Neural cell (in vitro differentiated cells): Measurements from ENCODE around the gene TMEM200B.

Experiments used
- EP300 ChIP-seq: fragments of 450-650 bp; conservative IDR thresholded peaks from 2 replicates; pipeline ENCODE4 v1.6.1; 2014; ENCODE audit warnings: antibody characterized with exemption, mild to moderate bottlenecking, moderate library complexity; ENCODE audit not compliant: poor library complexity, severe bottlenecking
- POLR2AphosphoS5 ChIP-seq: IDR thresholded peaks from 2 replicates; pipeline ENCODE4 v1.6.1; 2012
- SMC3 ChIP-seq: fragments of 450-650 bp; conservative IDR thresholded peaks from 2 replicates; pipeline ENCODE4 v1.6.1; 2014; ENCODE audit warnings: antibody characterized with exemption, mild to moderate bottlenecking, moderate library complexity; ENCODE audit not compliant: poor library complexity
- TF ChIP-seq, protein P1 (sequence below): fragments of 450-650 bp; IDR thresholded peaks from 2 replicates; pipeline ENCODE4 v1.5.1; 2014; ENCODE audit warnings: antibody characterized with exemption, mild to moderate bottlenecking, moderate library complexity; ENCODE audit not compliant: poor library complexity, severe bottlenecking

DNA sequence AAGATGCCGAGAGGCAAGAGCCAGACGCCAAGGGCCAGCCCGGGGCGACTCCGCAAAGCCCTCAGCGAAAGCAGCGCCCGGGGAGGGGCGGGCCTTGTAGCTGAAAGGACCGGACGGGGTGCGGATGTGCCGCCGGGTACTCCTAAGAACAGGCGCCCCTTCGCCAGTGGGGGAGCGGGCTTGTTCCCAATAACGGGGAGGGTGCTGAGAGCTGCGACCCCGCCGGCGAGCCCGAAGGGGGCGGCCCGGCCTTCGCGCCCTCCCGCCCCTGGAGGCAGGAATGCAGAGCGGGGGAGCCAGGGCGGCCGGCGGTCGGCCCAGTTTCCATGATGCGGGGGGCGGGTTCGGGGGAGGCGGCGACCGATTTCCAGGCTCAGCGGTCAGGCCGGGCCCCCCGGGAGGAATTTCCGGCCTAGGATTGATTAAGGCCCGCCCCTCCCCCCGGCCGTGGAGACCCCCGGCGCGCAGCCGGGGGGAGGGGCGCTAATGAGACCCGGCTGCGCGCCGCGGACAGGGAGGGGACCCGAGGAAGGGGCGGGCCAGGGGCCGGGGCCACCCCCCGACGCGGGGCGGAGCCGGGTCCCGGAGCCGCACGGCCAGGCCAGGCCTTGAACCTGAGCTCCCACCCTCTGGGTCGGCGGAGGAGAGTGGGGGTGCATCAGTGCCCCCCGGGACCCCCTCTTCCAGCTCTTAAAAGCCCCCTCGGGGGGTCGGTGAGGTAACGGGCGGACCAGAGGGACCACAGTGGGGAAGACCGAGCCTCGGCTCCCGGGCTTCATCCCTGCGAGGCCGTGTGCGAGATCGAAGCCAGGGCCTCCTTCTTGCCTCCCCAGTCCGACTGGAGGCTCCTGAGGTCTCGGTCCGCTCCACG is 898 bp upstream of the TMEM200B start:
- TF ChIP-seq SMC3: no peak
- TF ChIP-seq, protein P1, sequence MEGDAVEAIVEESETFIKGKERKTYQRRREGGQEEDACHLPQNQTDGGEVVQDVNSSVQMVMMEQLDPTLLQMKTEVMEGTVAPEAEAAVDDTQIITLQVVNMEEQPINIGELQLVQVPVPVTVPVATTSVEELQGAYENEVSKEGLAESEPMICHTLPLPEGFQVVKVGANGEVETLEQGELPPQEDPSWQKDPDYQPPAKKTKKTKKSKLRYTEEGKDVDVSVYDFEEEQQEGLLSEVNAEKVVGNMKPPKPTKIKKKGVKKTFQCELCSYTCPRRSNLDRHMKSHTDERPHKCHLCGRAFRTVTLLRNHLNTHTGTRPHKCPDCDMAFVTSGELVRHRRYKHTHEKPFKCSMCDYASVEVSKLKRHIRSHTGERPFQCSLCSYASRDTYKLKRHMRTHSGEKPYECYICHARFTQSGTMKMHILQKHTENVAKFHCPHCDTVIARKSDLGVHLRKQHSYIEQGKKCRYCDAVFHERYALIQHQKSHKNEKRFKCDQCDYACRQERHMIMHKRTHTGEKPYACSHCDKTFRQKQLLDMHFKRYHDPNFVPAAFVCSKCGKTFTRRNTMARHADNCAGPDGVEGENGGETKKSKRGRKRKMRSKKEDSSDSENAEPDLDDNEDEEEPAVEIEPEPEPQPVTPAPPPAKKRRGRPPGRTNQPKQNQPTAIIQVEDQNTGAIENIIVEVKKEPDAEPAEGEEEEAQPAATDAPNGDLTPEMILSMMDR: no peak
- TF ChIP-seq POLR2AphosphoS5: no peak
- no peak for TF ChIP-seq EP300
